ENCODE measurements around the gene MICB. TPM values are rescaled to one million over a fixed set of nuclear protein-coding genes. Genes with fewer than 3 reads are reported as not detected.

The MICB gene
- total and polyA plus RNA-seq, 9 of the 15 experiments (the other 6 are each of a cell fraction or from before 2014, with no cell fraction given) = 13.3 to 34.5 (median 19.8) TPM

DNA sequence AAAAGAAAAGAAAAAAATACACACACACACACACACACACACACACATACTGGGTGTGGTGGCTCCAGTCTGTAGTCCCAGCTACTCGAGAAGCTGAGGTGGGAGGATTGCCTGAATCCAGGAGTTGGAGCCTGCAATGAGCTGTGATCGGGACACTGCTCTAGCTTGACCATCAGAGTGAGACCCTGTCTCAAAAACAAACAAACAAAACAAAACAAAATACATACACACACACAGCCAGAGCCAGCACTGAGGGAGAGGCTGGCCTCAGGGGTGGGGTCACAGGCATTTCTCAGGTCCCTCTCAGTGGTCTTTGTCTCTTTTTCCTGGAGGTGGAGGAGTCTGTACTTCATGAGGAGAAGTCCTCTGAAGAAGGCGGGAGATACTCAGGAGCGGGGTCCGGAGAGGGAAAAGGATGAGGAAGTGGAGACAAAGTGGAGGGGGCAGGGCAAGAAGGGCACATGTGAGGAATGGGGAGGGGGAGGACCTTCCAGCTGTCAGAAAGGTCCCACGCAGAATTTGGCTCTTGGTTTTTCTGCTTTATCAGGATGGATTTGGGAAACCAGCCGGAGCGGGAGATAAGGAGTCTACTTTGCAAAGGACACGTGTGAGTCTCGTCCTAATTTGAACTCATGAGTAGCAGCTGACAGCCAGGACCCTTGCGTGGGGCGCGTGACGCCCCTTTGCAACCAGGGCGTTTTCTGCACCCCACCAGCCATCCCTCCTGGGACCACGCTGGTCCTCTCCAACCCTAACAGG lies 7.7 kb upstream of the MICB start (continued):
- TF ChIP-seq CBX2 (IDR thresholded peaks at IDR 0.05; ENCODE audit: insufficient read depth, low read length, poor library complexity, severe bottlenecking) = no peak
- TF ChIP-seq MEIS2 (IDR thresholded peaks at IDR 0.05; ENCODE audit: partially characterized antibody) = no peak
- no peak for TF ChIP-seq TAF1 (IDR thresholded peaks at IDR 0.05; ENCODE audit: control insufficient read depth, extremely low read depth, insufficient read depth, low read length, severe bottlenecking)
- peak; percentile 81 for TF ChIP-seq CBFA2T2 (conservative IDR thresholded peaks at IDR 0.05)
- TF ChIP-seq PPARD (CRISPR knock-in tag; IDR thresholded peaks at IDR 0.05) = no peak
- TF ChIP-seq ZFP1 (CRISPR knock-in tag; IDR thresholded peaks at IDR 0.05) = no peak
- 0 out of 2 replicates have a peak, but pooled peaks have one; percentile 31 for TF ChIP-seq ESRRA (IDR thresholded peaks at IDR 0.05; ENCODE audit: borderline replicate concordance, low read depth)
- no peak for TF ChIP-seq ZNF175 (CRISPR knock-in tag; IDR thresholded peaks at IDR 0.05; ENCODE audit: low read depth)
- no peak for TF ChIP-seq PHF21A (IDR thresholded peaks at IDR 0.05; ENCODE audit: borderline replicate concordance, low read depth)
- no peak for TF ChIP-seq ILF3 (IDR thresholded peaks at IDR 0.05; ENCODE audit: borderline replicate concordance)
- no peak for TF ChIP-seq RBM39 (optimal IDR thresholded peaks at IDR 0.05; ENCODE audit: low read depth, low read length)
- TF ChIP-seq KLF13 (tag; IDR thresholded peaks at IDR 0.05; ENCODE audit: borderline replicate concordance, low read depth) = no peak
- TF ChIP-seq PHF8 (IDR thresholded peaks at IDR 0.05; ENCODE audit: borderline replicate concordance, low read length) = no peak
- TF ChIP-seq SMARCB1 (IDR thresholded peaks at IDR 0.05; ENCODE audit: insufficient read length, low read depth) = no peak
- TF ChIP-seq, protein P1, sequence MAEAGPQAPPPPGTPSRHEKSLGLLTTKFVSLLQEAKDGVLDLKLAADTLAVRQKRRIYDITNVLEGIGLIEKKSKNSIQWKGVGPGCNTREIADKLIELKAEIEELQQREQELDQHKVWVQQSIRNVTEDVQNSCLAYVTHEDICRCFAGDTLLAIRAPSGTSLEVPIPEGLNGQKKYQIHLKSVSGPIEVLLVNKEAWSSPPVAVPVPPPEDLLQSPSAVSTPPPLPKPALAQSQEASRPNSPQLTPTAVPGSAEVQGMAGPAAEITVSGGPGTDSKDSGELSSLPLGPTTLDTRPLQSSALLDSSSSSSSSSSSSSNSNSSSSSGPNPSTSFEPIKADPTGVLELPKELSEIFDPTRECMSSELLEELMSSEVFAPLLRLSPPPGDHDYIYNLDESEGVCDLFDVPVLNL (CRISPR knock-in tag; IDR thresholded peaks at IDR 0.05; ENCODE audit: low read depth) = no peak
- TF ChIP-seq ZNF124 (CRISPR knock-in tag; IDR thresholded peaks at IDR 0.05) = no peak
- no peak for TF ChIP-seq CEBPB (tag; IDR thresholded peaks at IDR 0.05)
- TF ChIP-seq, protein P2, sequence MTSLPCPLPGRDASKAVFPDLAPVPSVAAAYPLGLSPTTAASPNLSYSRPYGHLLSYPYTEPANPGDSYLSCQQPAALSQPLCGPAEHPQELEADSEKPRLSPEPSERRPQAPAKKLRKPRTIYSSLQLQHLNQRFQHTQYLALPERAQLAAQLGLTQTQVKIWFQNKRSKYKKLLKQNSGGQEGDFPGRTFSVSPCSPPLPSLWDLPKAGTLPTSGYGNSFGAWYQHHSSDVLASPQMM (CRISPR knock-in tag; IDR thresholded peaks at IDR 0.05) = no peak
- no peak for TF ChIP-seq PRPF4 (IDR thresholded peaks at IDR 0.05; ENCODE audit: insufficient read depth, low read depth, low read length, poor library complexity, severe bottlenecking)
- TF ChIP-seq, protein P3, sequence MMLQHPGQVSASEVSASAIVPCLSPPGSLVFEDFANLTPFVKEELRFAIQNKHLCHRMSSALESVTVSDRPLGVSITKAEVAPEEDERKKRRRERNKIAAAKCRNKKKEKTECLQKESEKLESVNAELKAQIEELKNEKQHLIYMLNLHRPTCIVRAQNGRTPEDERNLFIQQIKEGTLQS (IDR thresholded peaks at IDR 0.05) = no peak
- TF ChIP-seq, protein P3 (CRISPR knock-in tag; conservative IDR thresholded peaks at IDR 0.05) = no peak
- TF ChIP-seq MAZ (CRISPR knock-in tag; conservative IDR thresholded peaks at IDR 0.05 in 1 of 2, IDR thresholded peaks at IDR 0.05 in 1 of 2) = peak in 1 of 2 experiments; percentile 34; a peak in 1 of 4 replicates
- TF ChIP-seq HOXB6 (CRISPR knock-in tag; IDR thresholded peaks at IDR 0.05; ENCODE audit: borderline replicate concordance) = no peak
- TF ChIP-seq DPF2 (IDR thresholded peaks at IDR 0.05) = peak; percentile 78
- no peak for TF ChIP-seq NELFE (IDR thresholded peaks at IDR 0.05; ENCODE audit: insufficient read depth, insufficient read length)
- no peak for TF ChIP-seq FUS (optimal IDR thresholded peaks at IDR 0.05; ENCODE audit: low read depth, low read length)
- TF ChIP-seq ARID1B (IDR thresholded peaks at IDR 0.05) = peak; percentile 89
- TF ChIP-seq HDAC2 (IDR thresholded peaks at IDR 0.05) = peak; percentile 49; the same call in 1 of the 2 replicates

Data from K562 (cell line).